ENCODE measurements around the gene BST1. TPM values are rescaled to one million over a fixed set of nuclear protein-coding genes. Genes with fewer than 3 reads are reported as not detected.
"Not testable (repeated sequence)": the region's sequence is repeated elsewhere in the genome, so short reads cannot be mapped to it uniquely, and the experiment has no call there.

BST1 gene
- total and polyA plus RNA-seq, 4 experiments from 2014 or later: 0.44 to 0.75 (median 0.53) TPM; not detected in 1

GRCh38 chr4:15754323-15754722 lies 51.5 kb downstream of the BST1 start:
- H3K4me3 Mint-ChIP-seq: peak overlapping the region in 7 of 8 donors; percentile 13 to 71 (median 51)
- Histone ChIP-seq H3K4me3 (ENCODE audit: low read length in 2 of 2) (peak overlapping the region in 1 of 2 donors; percentile 3), H3K27me3 (ENCODE audit: insufficient read depth, low read length) (no peaks in the 10 kb centered on the region), H3K4me1 (ENCODE audit: insufficient read depth, low read length) (peaks cover 45% of the 10 kb centered on the region), H3K36me3 (ENCODE audit: insufficient read depth, low read length) (no peaks in the 10 kb centered on the region), H3K27ac (ENCODE audit: low read depth, low read length) (no peak overlapping the region), H3K9me3 (ENCODE audit: control insufficient read depth in 1 of 2, low read length in 2 of 2) (no peaks in the 10 kb centered on the region)
- H3K36me3 Mint-ChIP-seq: no peaks in the 10 kb centered on the region
- peak; percentile 49 to 70 (median 58) for DNase-seq
- no peaks in the 10 kb centered on the region for H3K9me3 Mint-ChIP-seq
- peaks cover 40 to 49% (median 42%) of the 10 kb centered on the region in 4 donors for H3K4me1 Mint-ChIP-seq
- CTCF ChIA-PET (ENCODE audit: partially characterized antibody): interaction anchor here (1.5 to 4.3 kb wide), 3 partner anchors 13 to 51 kb away, joined by 4 to 49 read pairs (median 28); no protein-coding TSS in a partner anchor
- POLR2A ChIA-PET (ENCODE audit: partially characterized antibody): interaction anchor here (0.6 to 5.8 kb wide), 4 partner anchors 12 to 54 kb away, joined by 3 to 68 read pairs (median 4); no protein-coding TSS in a partner anchor
- H3K27ac Mint-ChIP-seq: peak overlapping the region; percentile 34 to 92 (median 73)
- no peaks in the 10 kb centered on the region for H3K27me3 Mint-ChIP-seq
- intact Hi-C loops (cut with micrococcal nuclease): loop anchor here (10.0 kb wide), 1 partner anchor 1820 kb away; the partner anchor contains the start of gene LAP3

GRCh38 chr4:15755321-15756155 lies 52.7 kb downstream of the BST1 start:
- ChIA-PET POLR2A (ENCODE audit: partially characterized antibody) (interaction anchor here (0.7 to 5.8 kb wide), 6 partner anchors 8 to 749 kb away, joined by 3 to 68 read pairs (median 4); partner anchors contain the start of genes FAM200B and FBXL5), CTCF (ENCODE audit: partially characterized antibody) (interaction anchor here (0.8 to 4.3 kb wide), 17 partner anchors 8 to 200 kb away, joined by 3 to 49 read pairs (median 7); no protein-coding TSS in a partner anchor)
- Mint-ChIP-seq H3K27ac (peak overlapping the region; percentile 73 to 95 (median 89)), H3K36me3 (no peaks in the 10 kb centered on the region), H3K9me3 (no peaks in the 10 kb centered on the region), H3K27me3 (no peaks in the 10 kb centered on the region), H3K4me3 (peak overlapping the region; percentile 46 to 81 (median 74)), H3K4me1 (peaks cover 40 to 49% (median 42%) of the 10 kb centered on the region in 4 donors)
- Histone ChIP-seq H3K36me3 (ENCODE audit: insufficient read depth, low read length) (no peaks in the 10 kb centered on the region), H3K27ac (ENCODE audit: low read depth, low read length) (peak overlapping the region; percentile 19), H3K4me3 (ENCODE audit: low read length in 2 of 2) (peak overlapping the region in 1 of 2 donors; percentile 46), H3K27me3 (ENCODE audit: insufficient read depth, low read length) (no peaks in the 10 kb centered on the region), H3K4me1 (ENCODE audit: insufficient read depth, low read length) (peaks cover 45% of the 10 kb centered on the region), H3K9me3 (ENCODE audit: control insufficient read depth in 1 of 2, low read length in 2 of 2) (no peaks in the 10 kb centered on the region)
- peak in 2 of 5 donors; percentile 22 to 64 for DNase-seq
- intact Hi-C loops (cut with micrococcal nuclease): loop anchor here (1.0 to 10.0 kb wide), 6 partner anchors 11 to 1819 kb away; partner anchors contain the start of genes FAM200B and LAP3

- no peaks in the 10 kb centered on the region for H3K27me3 Mint-ChIP-seq
- POLR2A ChIA-PET (ENCODE audit: partially characterized antibody): interaction anchor here (0.7 to 5.8 kb wide), 10 partner anchors 9 to 750 kb away, joined by 3 to 68 read pairs (median 4); partner anchors contain the start of genes FAM200B and FBXL5
- CTCF ChIA-PET (ENCODE audit: partially characterized antibody): interaction anchor here (0.8 to 4.3 kb wide), 23 partner anchors 8 to 200 kb away, joined by 3 to 49 read pairs (median 6); partner anchors contain the start of gene CD38
- no peaks in the 10 kb centered on the region for H3K36me3 ChIP-seq (ENCODE audit: insufficient read depth, low read length)
- H3K4me3 ChIP-seq (ENCODE audit: low read length in 2 of 2): peak overlapping the region in 1 of 2 donors; percentile 46
- peak overlapping the region; percentile 73 to 95 (median 89) for H3K27ac Mint-ChIP-seq
- peaks cover 45% of the 10 kb centered on the region for H3K4me1 ChIP-seq (ENCODE audit: insufficient read depth, low read length)
- H3K9me3 ChIP-seq (ENCODE audit: control insufficient read depth in 1 of 2, low read length in 2 of 2): no peaks in the 10 kb centered on the region
- peak overlapping the region; percentile 19 for H3K27ac ChIP-seq (ENCODE audit: low read depth, low read length)
- intact Hi-C loops (cut with micrococcal nuclease): loop anchor here (1.0 to 10.0 kb wide), 6 partner anchors 10 to 1818 kb away; partner anchors contain the start of genes FAM200B and LAP3
- peak; percentile 85 to 93 (median 86) for DNase-seq
- H3K4me3 Mint-ChIP-seq: peak overlapping the region; percentile 46 to 81 (median 74)
- no peaks in the 10 kb centered on the region for H3K9me3 Mint-ChIP-seq
- no peaks in the 10 kb centered on the region for H3K36me3 Mint-ChIP-seq
- peaks cover 40 to 49% (median 42%) of the 10 kb centered on the region in 4 donors for H3K4me1 Mint-ChIP-seq
- H3K27me3 ChIP-seq (ENCODE audit: insufficient read depth, low read length): no peaks in the 10 kb centered on the region
Measured at GRCh38 chr4:15756361-15756861, 53.5 kb downstream of the BST1 start.

GRCh38 chr4:15757054-15757453 lies 54.2 kb downstream of the BST1 start:
- no peak for DNase-seq

GRCh38 chr4:15758294-15758693 lies 55.4 kb downstream of the BST1 start:
- POLR2A ChIA-PET (ENCODE audit: partially characterized antibody): interaction anchor here (5.8 kb wide), 1 partner anchor 8 kb away, joined by 68 read pairs; no protein-coding TSS in a partner anchor
- H3K27ac Mint-ChIP-seq: peak overlapping the region in 3 of 7 donors; percentile 32 to 75 (median 51)
- no peaks in the 10 kb centered on the region for H3K27me3 Mint-ChIP-seq

More at GRCh38 chr4:15757054-15757453, 54.2 kb downstream of the BST1 start:
- H3K27me3 ChIP-seq (ENCODE audit: insufficient read depth, low read length): no peaks in the 10 kb centered on the region
- peak overlapping the region in 1 of 2 donors; percentile 46 for H3K4me3 ChIP-seq (ENCODE audit: low read length in 2 of 2)
- POLR2A ChIA-PET (ENCODE audit: partially characterized antibody): interaction anchor here (1.0 to 5.8 kb wide), 10 partner anchors 10 to 470 kb away, joined by 3 to 68 read pairs (median 3); partner anchors contain the start of genes FAM200B and FBXL5
- no peaks in the 10 kb centered on the region for H3K9me3 ChIP-seq (ENCODE audit: control insufficient read depth in 1 of 2, low read length in 2 of 2)
- no peaks in the 10 kb centered on the region for H3K36me3 ChIP-seq (ENCODE audit: insufficient read depth, low read length)
- Mint-ChIP-seq H3K9me3 (no peaks in the 10 kb centered on the region), H3K4me3 (peak overlapping the region in 7 of 8 donors; percentile 46 to 81 (median 75)), H3K36me3 (no peaks in the 10 kb centered on the region), H3K27me3 (no peaks in the 10 kb centered on the region), H3K4me1 (peaks cover 40 to 49% (median 42%) of the 10 kb centered on the region in 4 donors), H3K27ac (peak overlapping the region; percentile 73 to 95 (median 89))
- CTCF ChIA-PET (ENCODE audit: partially characterized antibody): interaction anchor here (0.7 to 4.3 kb wide), 20 partner anchors 8 to 125 kb away, joined by 3 to 49 read pairs (median 6); partner anchors contain the start of gene CD38
- H3K27ac ChIP-seq (ENCODE audit: low read depth, low read length): no peak overlapping the region
- peaks cover 45% of the 10 kb centered on the region for H3K4me1 ChIP-seq (ENCODE audit: insufficient read depth, low read length)
- intact Hi-C loops (cut with micrococcal nuclease): loop anchor here (5.0 to 10.0 kb wide), 2 partner anchors 75 to 1818 kb away; partner anchors contain the start of genes FAM200B and LAP3

GRCh38 chr4:15762460-15762859 lies 59.6 kb downstream of the BST1 start:
- DNase-seq; H3K27ac Mint-ChIP-seq; POLR2A ChIA-PET (ENCODE audit: partially characterized antibody); H3K9me3 ChIP-seq (ENCODE audit: control insufficient read depth in 1 of 2, low read length in 2 of 2); H3K27me3 ChIP-seq (ENCODE audit: insufficient read depth, low read length); H3K27me3 Mint-ChIP-seq; intact Hi-C loops (cut with micrococcal nuclease); H3K27ac ChIP-seq (ENCODE audit: low read depth, low read length); H3K36me3 ChIP-seq (ENCODE audit: insufficient read depth, low read length); H3K9me3 Mint-ChIP-seq; H3K4me3 ChIP-seq (ENCODE audit: low read length in 2 of 2); H3K4me3 Mint-ChIP-seq; H3K36me3 Mint-ChIP-seq: not testable (repeated sequence)
- peaks cover 25% of the 10 kb centered on the region for H3K4me1 ChIP-seq (ENCODE audit: insufficient read depth, low read length)
- peaks cover 20 to 33% (median 26%) of the 10 kb centered on the region in 4 donors for H3K4me1 Mint-ChIP-seq
- CTCF ChIA-PET (ENCODE audit: partially characterized antibody): interaction anchor here (1.5 kb wide), 1 partner anchor 43 kb away, joined by 3 read pairs; no protein-coding TSS in a partner anchor

More at GRCh38 chr4:15758294-15758693, 55.4 kb downstream of the BST1 start:
- H3K4me1 ChIP-seq (ENCODE audit: insufficient read depth, low read length): peaks cover 44% of the 10 kb centered on the region
- H3K4me3 Mint-ChIP-seq: no peak overlapping the region
- no peaks in the 10 kb centered on the region for H3K9me3 ChIP-seq (ENCODE audit: control insufficient read depth in 1 of 2, low read length in 2 of 2)
- H3K36me3 ChIP-seq (ENCODE audit: insufficient read depth, low read length): no peaks in the 10 kb centered on the region
- peaks cover 37 to 46% (median 41%) of the 10 kb centered on the region in 4 donors for H3K4me1 Mint-ChIP-seq
- H3K36me3 Mint-ChIP-seq: no peaks in the 10 kb centered on the region
- CTCF ChIA-PET (ENCODE audit: partially characterized antibody): interaction anchor here (0.7 to 3.5 kb wide), 5 partner anchors 11 to 47 kb away, joined by 3 to 17 read pairs (median 9); partner anchors contain the start of gene CD38
- no peak overlapping the region for H3K4me3 ChIP-seq (ENCODE audit: low read length in 2 of 2)
- no peak for DNase-seq
- H3K27ac ChIP-seq (ENCODE audit: low read depth, low read length): no peak overlapping the region
- intact Hi-C loops (cut with micrococcal nuclease): loop anchor here (5.0 to 10.0 kb wide), 2 partner anchors 76 to 1817 kb away; partner anchors contain the start of genes FAM200B and LAP3
- H3K9me3 Mint-ChIP-seq: no peaks in the 10 kb centered on the region
- no peaks in the 10 kb centered on the region for H3K27me3 ChIP-seq (ENCODE audit: insufficient read depth, low read length)
